CD14-positive monocyte (primary cell): ENCODE measurements around the gene NRN1. TPM values are rescaled to one million over a fixed set of nuclear protein-coding genes. Genes with fewer than 3 reads are reported as not detected.
A peak's percentile ranks its signal among the peaks of the same experiment; 100 is the strongest.

Source experiments
- DNase-seq, 3 donors: peaks; one replicate each; pipeline ENCODE4 v3.0.0-alpha.2; 2011 to 2022
- H2AFZ ChIP-seq: 2 replicates; pipeline ENCODE4 v1.6.0; 2012; ENCODE audit warnings: mild to moderate bottlenecking, low read depth, low read length, inconsistent platforms; ENCODE audit not compliant: insufficient read depth, poor library complexity, severe bottlenecking
- H3K27ac ChIP-seq, 2 donors: 1 replicate in 1 of 2; 2 replicates in 1 of 2; pipeline ENCODE4 v1.5.1; 2012 to 2013; ENCODE audit warnings: low read length in 2 of 2, control low read depth in 1 of 2, inconsistent platforms in 1 of 2, low read depth in 1 of 2, mild to moderate bottlenecking in 1 of 2
- H3K27me3 ChIP-seq, 2 donors: one replicate each; pipeline versions ENCODE4 v1.6.0 to v1.6.1; 2011 to 2013; ENCODE audit warnings: low read length in 2 of 2; ENCODE audit not compliant: control insufficient read depth in 2 of 2, insufficient read depth in 2 of 2
- H3K36me3 ChIP-seq, 2 donors: replicated peaks in 1 of 2; 1 replicate in 1 of 2; 2 replicates in 1 of 2; pipeline versions ENCODE4 v1.5.1 to v1.6.1; 2012 to 2013; ENCODE audit warnings: low read length in 2 of 2, control low read depth in 1 of 2, inconsistent platforms in 1 of 2, mild to moderate bottlenecking in 1 of 2; ENCODE audit not compliant: insufficient read depth in 2 of 2, control insufficient read depth in 1 of 2
- H3K4me1 ChIP-seq, 2 donors: 1 replicate in 1 of 2; 2 replicates in 1 of 2; pipeline versions ENCODE4 v1.5.1 to v1.6.1; 2012 to 2013; ENCODE audit warnings: low read length in 2 of 2, control low read depth in 1 of 2, inconsistent platforms in 1 of 2, mild to moderate bottlenecking in 1 of 2, moderate library complexity in 1 of 2; ENCODE audit not compliant: insufficient read depth in 2 of 2, control insufficient read depth in 1 of 2
- H3K4me2 ChIP-seq: replicated peaks from 2 replicates; pipeline ENCODE3; 2012; ENCODE audit warnings: low read length, moderate library complexity, mild to moderate bottlenecking; ENCODE audit not compliant: poor library complexity, severe bottlenecking; ENCODE audit errors: extremely low read depth
- H3K4me3 ChIP-seq, 3 experiments: fragments of 200-600 bp in 1 of 3; sonication (generic) in 1 of 3; replicated peaks in 1 of 3; 1 replicate in 2 of 3; 2 replicates in 1 of 3; pipeline ENCODE4 v1.5.1; 2011 to 2013; ENCODE audit warnings: low read length in 3 of 3, mild to moderate bottlenecking in 3 of 3, control low read depth in 2 of 3, low read depth in 2 of 3, inconsistent platforms in 1 of 3, moderate library complexity in 1 of 3
- H3K79me2 ChIP-seq: 2 replicates; pipeline ENCODE4 v1.6.0; 2012; ENCODE audit warnings: mild to moderate bottlenecking, control low read depth, inconsistent platforms, low read length, moderate library complexity; ENCODE audit not compliant: insufficient read depth
- H3K9ac ChIP-seq: 2 replicates; pipeline ENCODE4 v1.6.0; 2017; ENCODE audit warnings: low read length, mild to moderate bottlenecking; ENCODE audit not compliant: insufficient read depth, poor library complexity, severe bottlenecking
- H3K9me3 ChIP-seq, 2 donors: replicated peaks in 1 of 2; 1 replicate in 1 of 2; 2 replicates in 1 of 2; pipeline versions ENCODE4 v1.5.1 to v1.6.1; 2012 to 2013; ENCODE audit warnings: low read length in 2 of 2, control low read depth in 1 of 2; ENCODE audit not compliant: control insufficient read depth in 1 of 2, insufficient read depth in 1 of 2
- H4K20me1 ChIP-seq: 2 replicates; pipeline ENCODE4 v1.6.0; 2012; ENCODE audit warnings: mild to moderate bottlenecking, low read length, control low read depth, moderate library complexity; ENCODE audit not compliant: insufficient read depth
- H3K27ac Mint-ChIP-seq, 7 donors: one replicate each; pipeline ENCODE4 v1.8.0; 2020; ENCODE audit warnings: mild to moderate bottlenecking in 7 of 7, mixed read lengths in 7 of 7, moderate library complexity in 6 of 7, inconsistent platforms in 2 of 7
- H3K27me3 Mint-ChIP-seq, 3 donors: one replicate each; pipeline ENCODE4 v1.8.0; 2021 to 2022; ENCODE audit warnings: low read depth in 3 of 3, mild to moderate bottlenecking in 3 of 3, mixed read lengths in 3 of 3, moderate library complexity in 3 of 3, inconsistent platforms in 1 of 3
- H3K36me3 Mint-ChIP-seq, 2 donors: one replicate each; pipeline ENCODE4 v1.8.0; 2020; ENCODE audit warnings: mixed read lengths in 2 of 2, inconsistent platforms in 1 of 2, mild to moderate bottlenecking in 1 of 2
- H3K4me1 Mint-ChIP-seq: one replicate; pipeline ENCODE4 v1.8.0; 2020; ENCODE audit warnings: mild to moderate bottlenecking, mixed read lengths
- H3K4me3 Mint-ChIP-seq, 2 donors: one replicate each; pipeline ENCODE4 v1.8.0; 2020; ENCODE audit warnings: mild to moderate bottlenecking in 2 of 2, mixed read lengths in 2 of 2, moderate library complexity in 1 of 2
- H3K9me3 Mint-ChIP-seq, 7 donors: one replicate each; pipeline ENCODE4 v1.8.0; 2020 to 2022; ENCODE audit warnings: mixed read lengths in 7 of 7, mild to moderate bottlenecking in 6 of 7, moderate library complexity in 6 of 7, inconsistent platforms in 2 of 7
- CTCF ChIP-seq: fragments of 200-600 bp; IDR thresholded peaks from one replicate; pipeline ENCODE4 v1.8.0; 2022; ENCODE audit warnings: antibody characterized with exemption, mild to moderate bottlenecking
- WGBS: methylation state at CpG from one replicate; pipeline ENCODE4 v1.1.5; 2013; ENCODE audit warnings: missing lambda C conversion rate; ENCODE audit not compliant: insufficient coverage; 5-methylcytosine and 5-hydroxymethylcytosine counted together
- intact Hi-C, 2 donors: fragments of 100-400 bp; cut with micrococcal nuclease; formaldehyde crosslinking; loops; one replicate each; pipeline versions ENCODE4 v1.15.0 to v1.15.1; 2023
- polyA plus RNA-seq, 3 donors: library from polyadenylated mRNA; depleted of rRNA in 1 of 3; unstranded in 2 of 3; stranded (reverse) in 1 of 3; fragments of 300-500 nt in 2 of 3; fragments of >200 nt in 1 of 3; fragmentation: Illumina TruSeq in 2 of 3; gene quantifications; 1 replicate in 2 of 3; 2 replicates in 1 of 3; pipeline ENCODE4 v1.2.3, GENCODE V29; 2012 to 2021

NRN1 gene
- polyA plus RNA-seq, 3 donors = 0.08 TPM; not detected in 2

GRCh38 chr6:5997420-5997987 is 9.2 kb downstream of the NRN1 start:
- Histone ChIP-seq H3K9me3 (peaks cover 32 to 73% of the 10 kb centered on the region in 2 donors), H3K4me1 (peaks cover 53 to 60% of the 10 kb centered on the region in 2 donors), H3K9ac (peak overlapping the region; percentile 66), H3K27me3 (peaks cover 79 to 99% of the 10 kb centered on the region in 2 donors), H3K79me2 (no peaks in the 10 kb centered on the region), H4K20me1 (no peaks in the 10 kb centered on the region), H3K27ac (peak overlapping the region; percentile 31 to 33), H3K4me2 (peak overlapping the region; percentile 86), H3K36me3 (no peaks in the 10 kb centered on the region), H3K4me3 (peak overlapping the region; percentile 79 to 87 (median 79)), H2AFZ (peak overlapping the region; percentile 83)
- intact Hi-C loops = no loop called here
- peak; percentile 68 to 76 (median 74) for DNase-seq
- Mint-ChIP-seq H3K9me3 (peaks cover 19 to 81% (median 60%) of the 10 kb centered on the region in 7 donors), H3K27me3 (peaks cover 89 to 99% (median 95%) of the 10 kb centered on the region in 3 donors), H3K4me1 (peaks cover 69% of the 10 kb centered on the region), H3K27ac (peak overlapping the region; percentile 63 to 85 (median 77)), H3K4me3 (peak overlapping the region; percentile 98), H3K36me3 (peaks cover 18 to 44% of the 10 kb centered on the region in 2 donors)
- 0% methylated on average over 10 of the region's 22 CpGs for WGBS
- TF ChIP-seq CTCF = no peak

GRCh38 chr6:5996714-5997419 is 9.9 kb downstream of the NRN1 start:
- peak overlapping the region; percentile 79 to 87 (median 79) for H3K4me3 ChIP-seq
- H3K4me1 Mint-ChIP-seq = peaks cover 68% of the 10 kb centered on the region
- peaks cover 26 to 71% of the 10 kb centered on the region in 2 donors for H3K9me3 ChIP-seq
- no peaks in the 10 kb centered on the region for H3K79me2 ChIP-seq
- peaks cover 19 to 48% of the 10 kb centered on the region in 2 donors for H3K36me3 Mint-ChIP-seq
- H3K9me3 Mint-ChIP-seq = peaks cover 19 to 79% (median 56%) of the 10 kb centered on the region in 7 donors
- H3K36me3 ChIP-seq = no peaks in the 10 kb centered on the region
- H3K27ac Mint-ChIP-seq = peak overlapping the region; percentile 76 to 88 (median 79)
- H3K27me3 Mint-ChIP-seq = peaks cover 89 to 99% (median 95%) of the 10 kb centered on the region in 3 donors
- intact Hi-C loops = no loop called here
- no peak for TF ChIP-seq CTCF
- H3K9ac ChIP-seq = peak overlapping the region; percentile 66
- H3K27ac ChIP-seq = peak overlapping the region in 1 of 2 donors; percentile 33
- H3K4me2 ChIP-seq = peak overlapping the region; percentile 86
- peaks cover 79 to 99% of the 10 kb centered on the region in 2 donors for H3K27me3 ChIP-seq
- H3K4me3 Mint-ChIP-seq = peak overlapping the region; percentile 98
- peaks cover 47 to 53% of the 10 kb centered on the region in 2 donors for H3K4me1 ChIP-seq
- peak overlapping the region; percentile 83 for H2AFZ ChIP-seq
- 1% methylated on average over 28 of the region's 48 CpGs for WGBS
- no peaks in the 10 kb centered on the region for H4K20me1 ChIP-seq
- no peak for DNase-seq
